HepG2 (cell line): Measurements from ENCODE around the gene BRCA2. TPM values are rescaled to one million over a fixed set of nuclear protein-coding genes. Genes with fewer than 3 reads are reported as not detected.

Experiments
- ATAC-seq: fragments of 200-7000 bp; cut with Tn5 transposase; 3 replicates; pipeline ENCODE4 v1.9.1; 2020; ENCODE audit warnings: mild to moderate bottlenecking, moderate library complexity
- BruUV-seq: library from RNA; stranded (reverse); fragments of 400-500 nt; replicated peaks from 2 replicates; lab custom pipeline; 2021; lab: Mats Ljungman, UMichigan
- CTCF ChIA-PET: fragments of 300-600 bp; formaldehyde crosslinking; extraction: SDS; loops from one replicate; lab custom pipeline; 2021; ENCODE audit warnings: low total read pairs, inconsistent platforms, low intra/inter-chr PET ratio; lab: Yijun Ruan, JAX
- POLR2A ChIA-PET: fragments of 350-600 bp; sonication (Branson Sonifier 250); formaldehyde crosslinking; loops from one replicate; lab custom pipeline; 2020; ENCODE audit warnings: antibody characterized with exemption, inconsistent platforms; lab: Yijun Ruan, JAX
- DNase-seq: peaks from one replicate; pipeline ENCODE4 v3.0.0-alpha.2; 2015; ENCODE audit warnings: low spot score
- FAIRE-seq: peaks from 3 replicates; lab custom pipeline; 2011; peaks lifted over from hg19 to GRCh38; lab: Jason Lieb, UNC
- H2AFZ ChIP-seq: one replicate; pipeline ENCODE4 v1.6.1; 2011; ENCODE audit warnings: low read length, inconsistent platforms
- H3K27ac ChIP-seq: fragments of 300-600 bp; 3 replicates; pipeline ENCODE4 v1.8.0; 2011; ENCODE audit warnings: mixed run types, mild to moderate bottlenecking, mixed read lengths, low read length, inconsistent platforms; ENCODE audit not compliant: insufficient read depth; ENCODE audit errors: extremely low read length
- H3K27me3 ChIP-seq, 2 experiments: fragments of 200-600 bp in 1 of 2; 2 replicates in 1 of 2; 3 replicates in 1 of 2; pipeline versions ENCODE4 v1.6.0 to v1.8.0; 2011; ENCODE audit warnings: low read length in 2 of 2, mild to moderate bottlenecking in 2 of 2, moderate library complexity in 2 of 2, inconsistent platforms in 1 of 2; ENCODE audit not compliant: insufficient read depth in 2 of 2, control insufficient read depth in 1 of 2
- H3K36me3 ChIP-seq, 2 experiments: fragments of 200-600 bp in 1 of 2; replicated peaks in 1 of 2; 2 replicates in 1 of 2; 3 replicates in 1 of 2; pipeline versions ENCODE4 v1.5.1 to v1.8.0; 2011; ENCODE audit warnings: low read length in 2 of 2, inconsistent platforms in 1 of 2; ENCODE audit not compliant: insufficient read depth in 2 of 2, control insufficient read depth in 1 of 2
- H3K4me1 ChIP-seq: 2 replicates; pipeline ENCODE4 v1.5.1; 2012; ENCODE audit warnings: low read length, inconsistent platforms; ENCODE audit not compliant: insufficient read depth
- H3K4me2 ChIP-seq: 2 replicates; pipeline ENCODE4 v1.6.0; 2011; ENCODE audit warnings: low read depth, low read length, inconsistent platforms
- H3K4me3 ChIP-seq, 3 experiments: fragments of 200-600 bp in 1 of 3; sonication (generic), shearing (Covaris generic) in 1 of 3; replicated peaks in 1 of 3; 2 replicates each; pipeline ENCODE4 v1.5.1; 2011 to 2016; ENCODE audit warnings: low read length in 3 of 3, inconsistent platforms in 2 of 3, low read depth in 2 of 3, mild to moderate bottlenecking in 2 of 3, control low read depth in 1 of 3, mixed read lengths in 1 of 3; ENCODE audit not compliant: insufficient read depth in 1 of 3
- H3K79me2 ChIP-seq: one replicate; pipeline ENCODE4 v1.6.1; 2011; ENCODE audit warnings: low read length, inconsistent platforms; ENCODE audit not compliant: insufficient read depth
- H3K9ac ChIP-seq: 2 replicates; pipeline ENCODE4 v1.6.0; 2011; ENCODE audit warnings: mild to moderate bottlenecking, low read depth, low read length, inconsistent platforms; ENCODE audit not compliant: insufficient read depth
- H3K9me3 ChIP-seq: 2 replicates; pipeline ENCODE4 v1.5.1; 2012; ENCODE audit warnings: mild to moderate bottlenecking, low read length
- H4K20me1 ChIP-seq: 2 replicates; pipeline ENCODE4 v1.6.0; 2011; ENCODE audit warnings: inconsistent platforms, mild to moderate bottlenecking, low read length, moderate library complexity; ENCODE audit not compliant: insufficient read depth
- CBX1 ChIP-seq: IDR thresholded peaks from one replicate; pipeline ENCODE4 v1.6.1; 2016; ENCODE audit warnings: antibody characterized with exemption, low read depth
- FOXK2 ChIP-seq: fragments of 450-650 bp; IDR thresholded peaks from 2 replicates; pipeline ENCODE4 v1.6.1; 2016
- KMT2B ChIP-seq: IDR thresholded peaks from 2 replicates; pipeline ENCODE4 v1.6.1; 2016; ENCODE audit warnings: missing genetic modification reagents, missing compliant biosample characterization
- MATR3 ChIP-seq: sonication (generic); formaldehyde crosslinking; IDR thresholded peaks from 2 replicates; pipeline ENCODE4 v1.4.0; 2020; ENCODE audit warnings: missing genetic modification reagents
- MXD4 ChIP-seq: IDR thresholded peaks from 2 replicates; pipeline ENCODE4 v1.6.1; 2016; ENCODE audit warnings: mild to moderate bottlenecking, missing biosample characterization, missing genetic modification reagents
- NCOA1 ChIP-seq: sonication (generic); formaldehyde crosslinking; IDR thresholded peaks from 2 replicates; pipeline ENCODE4 v1.9.0; 2021; ENCODE audit warnings: missing genetic modification reagents
- PHF20 ChIP-seq: sonication (generic); formaldehyde crosslinking; IDR thresholded peaks from 2 replicates; pipeline ENCODE4 v1.5.0; 2020; ENCODE audit warnings: mild to moderate bottlenecking, missing genetic modification reagents
- SAP130 ChIP-seq: IDR thresholded peaks from 2 replicates; pipeline ENCODE4 v1.6.1; 2016; ENCODE audit warnings: low read depth
- SMARCE1 ChIP-seq: fragments of 450-650 bp; IDR thresholded peaks from 2 replicates; pipeline ENCODE4 v1.6.1; 2017; ENCODE audit warnings: borderline replicate concordance
- ZBTB2 ChIP-seq: sonication (generic); formaldehyde crosslinking; IDR thresholded peaks from 2 replicates; pipeline ENCODE4 v1.8.0; 2022; ENCODE audit warnings: low read depth, missing genetic modification reagents
- ZKSCAN1 ChIP-seq: fragments of 150-350 bp; IDR thresholded peaks from 2 replicates; pipeline ENCODE4 v1.6.1; 2014; ENCODE audit warnings: low read length
- ZKSCAN5 ChIP-seq: sonication (generic); formaldehyde crosslinking; IDR thresholded peaks from 2 replicates; pipeline ENCODE4 v1.5.1; 2020; ENCODE audit warnings: mild to moderate bottlenecking, missing genetic modification reagents
- ZNF382 ChIP-seq: sonication (generic); formaldehyde crosslinking; IDR thresholded peaks from 2 replicates; pipeline ENCODE4 v1.5.0; 2020; ENCODE audit warnings: missing genetic modification reagents, mild to moderate bottlenecking, borderline replicate concordance
- WGBS: methylation state at CpG from one replicate; pipeline ENCODE4 v1.1.6; 2017; ENCODE audit warnings: low lambda C conversion rate; 5-methylcytosine and 5-hydroxymethylcytosine counted together
- in situ Hi-C: cut with HindIII; loops from 2 replicates; pipeline ENCODE4 v1.10.0; 2017; ENCODE audit warnings: low pct_unique_long_range_greater_than_20kb; ENCODE audit not compliant: extremely low pct_ligation_motif_present
- intact Hi-C: fragments of 100-400 bp; cut with micrococcal nuclease; formaldehyde crosslinking; loops from one replicate; pipeline ENCODE4 v1.10.0; 2022; ENCODE audit not compliant: unreplicated experiment
- polyA plus RNA-seq, 8 experiments: library from polyadenylated mRNA; depleted of rRNA in 3 of 8; stranded (reverse) in 7 of 8; unstranded in 1 of 8; fragments of >200 nt; fragmentation: Illumina TruSeq in 4 of 8; extraction: Trizol in 4 of 8; gene quantifications; 2 replicates each; pipeline versions ENCODE4 v1.2.1 to v1.2.3, GENCODE V29; 2011 to 2016; ENCODE audit warnings: low read depth in 4 of 8, missing spikeins in 1 of 8, mixed read lengths in 1 of 8; ENCODE audit not compliant: insufficient read depth in 1 of 8
- total RNA-seq, 5 experiments: library from RNA; depleted of rRNA; stranded (reverse); fragments of >200 nt; fragmentation: Illumina TruSeq; extraction: Trizol; gene quantifications; 2 replicates each; pipeline ENCODE4 v1.2.3, GENCODE V29; 2016; ENCODE audit warnings: low read depth in 1 of 5

BRCA2 gene
- total and polyA plus RNA-seq, 2 of the 13 experiments (the other 11 are each of a cell fraction or from before 2014, with no cell fraction given), result 3.1 to 24.6 TPM

- Histone ChIP-seq H3K27ac (no peak overlapping the region), H3K4me3 (no peak overlapping the region), H3K4me1 (no peaks in the 10 kb centered on the region), H3K9me3 (no peaks in the 10 kb centered on the region), H3K27me3 (no peaks in the 10 kb centered on the region), H3K4me2 (no peak overlapping the region), H3K79me2 (no peaks in the 10 kb centered on the region), H3K36me3 (peaks cover 6 to 36% of the 10 kb centered on the region in 2 experiments; a peak in 4 of 5 replicates), H4K20me1 (no peaks in the 10 kb centered on the region), H3K9ac (no peak overlapping the region), H2AFZ (no peak overlapping the region)
- intact Hi-C loops (no loop called here), in situ Hi-C loops (no loop called here)
- BruUV-seq, result no TSS peak
- no peak for DNase-seq
- WGBS, result 97% methylated on average over 2 of the region's 2 CpGs
- ATAC-seq, result no peak
- POLR2A ChIA-PET, result no interaction called here
- TF ChIP-seq ZNF382 (CRISPR knock-in tag) (no peak), SMARCE1 (no peak), ZKSCAN1 (no peak), ZKSCAN5 (CRISPR knock-in tag) (no peak), MATR3 (CRISPR knock-in tag) (no peak), KMT2B (CRISPR knock-in tag) (no peak), ZBTB2 (no peak), FOXK2 (no peak), MXD4 (no peak), CBX1 (no peak), SAP130 (CRISPR knock-in tag) (no peak), PHF20 (no peak), NCOA1 (CRISPR knock-in tag) (no peak)
- CTCF ChIA-PET, result no interaction called here
- no peak for FAIRE-seq
Measured at GRCh38 chr13:32384702-32385101, 69.4 kb downstream of the BRCA2 start.
